H4 (cell line): ENCODE data around the gene CSPG4. TPM values are rescaled to one million over a fixed set of nuclear protein-coding genes. Genes with fewer than 3 reads are reported as not detected.
"Not testable (repeated sequence)": the region's sequence is repeated elsewhere in the genome, so short reads cannot be mapped to it uniquely, and the experiment has no call there.

Experiments
- DNase-seq: peaks from one replicate; pipeline ENCODE4 v3.0.0-alpha.2; 2015; ENCODE audit warnings: low spot score
- total RNA-seq: library from RNA; depleted of rRNA; stranded (reverse); fragments of >200 nt; shearing (Covaris generic); gene quantifications from 2 replicates; pipeline ENCODE4 v1.2.3, GENCODE V29; 2014

The CSPG4 gene
- total RNA-seq, 1 experiment from 2014 or later, result 0.14 TPM

DNA sequence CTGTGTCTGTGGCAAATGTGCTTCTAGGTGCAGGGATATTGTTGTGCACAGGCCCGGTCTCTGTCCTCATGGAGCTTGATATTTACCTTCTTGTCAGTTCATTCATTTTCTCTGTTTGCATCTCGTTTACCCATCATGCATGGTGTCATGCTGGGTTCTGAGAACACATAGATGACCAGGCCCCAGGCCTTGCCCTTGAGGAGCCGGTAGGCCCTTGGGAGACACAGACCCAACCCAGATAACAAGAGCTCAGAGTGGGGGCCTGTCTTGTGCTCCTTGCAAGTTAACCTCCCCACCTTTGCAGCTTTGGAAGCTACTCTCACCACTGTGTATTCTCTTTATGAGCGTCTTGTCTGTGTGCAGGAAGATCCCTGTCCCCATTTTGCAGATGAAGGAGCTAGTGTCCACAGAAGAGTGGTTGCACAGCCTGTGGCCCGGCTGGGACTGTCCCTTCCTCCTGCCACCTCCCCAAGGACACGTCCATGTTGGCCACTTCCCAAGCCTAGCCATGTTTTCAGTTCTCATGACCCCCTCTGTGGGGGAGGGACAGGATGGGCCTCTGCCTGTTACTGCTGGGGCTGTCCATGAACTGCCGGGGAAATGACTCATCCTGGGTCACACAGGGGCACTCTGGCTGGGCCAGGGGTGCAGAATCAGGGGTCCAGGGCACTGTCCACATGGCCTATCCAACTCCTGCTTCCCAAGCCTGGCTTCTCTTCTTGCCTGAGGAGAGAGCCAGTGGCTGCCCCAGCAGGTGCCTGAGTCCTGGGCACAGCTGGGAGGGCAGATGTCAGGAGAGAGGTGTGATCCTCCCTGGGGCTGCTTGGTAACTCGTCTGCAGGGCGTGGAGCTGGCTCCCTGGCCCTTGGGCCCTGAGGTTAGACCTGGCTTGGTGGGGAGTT, 61.5 kb downstream of the CSPG4 start:
- no peak for DNase-seq

DNA sequence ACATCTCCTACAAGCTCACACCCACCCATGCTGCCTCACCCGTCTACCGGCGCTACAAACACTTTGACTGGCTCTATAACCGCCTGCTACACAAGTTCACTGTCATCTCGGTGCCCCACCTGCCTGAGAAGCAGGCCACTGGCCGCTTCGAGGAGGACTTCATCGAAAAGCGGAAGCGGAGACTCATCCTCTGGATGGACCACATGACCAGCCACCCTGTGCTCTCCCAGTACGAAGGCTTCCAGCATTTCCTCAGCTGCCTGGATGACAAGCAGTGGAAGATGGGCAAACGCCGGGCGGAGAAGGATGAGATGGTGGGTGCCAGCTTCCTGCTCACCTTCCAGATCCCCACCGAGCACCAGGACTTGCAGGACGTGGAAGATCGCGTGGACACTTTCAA, 62.8 kb downstream of the CSPG4 start:
- no peak for DNase-seq

DNA sequence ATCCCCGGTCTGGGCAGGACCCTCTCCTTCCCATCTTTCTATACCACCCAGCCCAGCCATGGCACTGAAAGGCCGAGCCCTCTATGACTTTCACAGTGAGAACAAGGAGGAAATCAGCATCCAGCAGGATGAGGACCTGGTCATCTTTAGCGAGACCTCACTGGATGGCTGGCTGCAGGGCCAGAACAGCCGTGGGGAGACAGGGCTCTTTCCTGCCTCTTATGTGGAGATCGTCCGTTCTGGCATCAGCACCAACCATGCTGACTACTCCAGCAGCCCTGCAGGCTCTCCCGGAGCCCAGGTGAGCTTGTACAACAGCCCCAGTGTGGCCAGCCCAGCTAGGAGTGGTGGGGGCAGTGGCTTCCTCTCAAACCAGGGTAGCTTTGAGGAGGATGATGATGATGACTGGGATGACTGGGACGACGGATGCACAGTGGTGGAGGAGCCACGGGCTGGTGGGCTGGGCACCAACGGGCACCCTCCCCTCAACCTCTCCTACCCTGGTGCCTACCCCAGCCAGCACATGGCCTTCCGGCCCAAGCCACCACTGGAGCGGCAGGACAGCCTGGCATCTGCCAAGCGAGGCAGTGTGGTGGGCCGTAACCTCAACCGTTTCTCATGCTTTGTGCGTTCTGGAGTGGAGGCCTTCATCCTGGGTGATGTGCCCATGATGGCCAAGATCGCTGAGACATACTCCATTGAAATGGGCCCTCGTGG, 63.4 kb downstream of the CSPG4 start:
- DNase-seq, result no peak

DNA sequence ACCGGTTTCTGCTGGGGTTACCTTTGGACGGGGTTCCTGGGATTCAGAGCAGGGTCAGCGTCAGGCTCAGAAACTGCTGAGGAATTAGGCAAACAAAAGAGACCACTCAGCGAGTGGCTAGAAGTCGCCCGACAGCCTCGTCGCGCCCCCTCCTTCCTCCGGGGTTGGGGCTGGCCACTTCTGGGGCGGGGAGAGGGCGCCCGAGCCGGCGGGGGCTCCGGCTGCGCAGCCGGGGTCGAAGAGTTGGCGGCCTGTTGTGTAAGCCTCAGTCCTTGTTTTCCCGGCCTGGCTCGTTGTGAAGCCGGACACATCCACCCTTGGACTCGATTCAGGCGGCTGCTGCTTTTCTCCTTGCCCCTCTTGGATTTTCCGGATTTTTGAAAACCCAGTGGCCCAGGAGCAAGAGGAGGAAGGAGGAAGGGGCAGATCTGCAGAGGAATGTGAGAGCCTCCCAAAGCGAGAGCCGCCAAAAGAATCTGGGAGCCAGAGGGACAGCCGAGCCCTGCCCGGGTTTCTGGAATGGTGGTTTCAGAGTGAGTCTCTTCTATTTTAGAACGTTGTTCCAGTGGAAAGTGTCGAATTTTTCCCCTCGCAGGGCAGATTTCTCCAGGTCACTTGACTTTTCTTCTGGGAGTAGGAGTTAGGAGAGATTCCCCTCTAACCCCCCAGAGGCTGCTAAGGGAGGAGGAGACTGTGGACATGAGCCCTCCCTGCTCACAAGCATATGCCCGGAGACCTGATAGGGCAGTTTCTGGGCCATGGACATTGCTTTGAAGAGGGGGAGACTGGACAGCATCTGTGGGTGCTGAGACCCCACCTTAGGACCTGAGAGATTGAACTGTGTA, 64.3 kb downstream of the CSPG4 start:
- DNase-seq, result no peak

DNA sequence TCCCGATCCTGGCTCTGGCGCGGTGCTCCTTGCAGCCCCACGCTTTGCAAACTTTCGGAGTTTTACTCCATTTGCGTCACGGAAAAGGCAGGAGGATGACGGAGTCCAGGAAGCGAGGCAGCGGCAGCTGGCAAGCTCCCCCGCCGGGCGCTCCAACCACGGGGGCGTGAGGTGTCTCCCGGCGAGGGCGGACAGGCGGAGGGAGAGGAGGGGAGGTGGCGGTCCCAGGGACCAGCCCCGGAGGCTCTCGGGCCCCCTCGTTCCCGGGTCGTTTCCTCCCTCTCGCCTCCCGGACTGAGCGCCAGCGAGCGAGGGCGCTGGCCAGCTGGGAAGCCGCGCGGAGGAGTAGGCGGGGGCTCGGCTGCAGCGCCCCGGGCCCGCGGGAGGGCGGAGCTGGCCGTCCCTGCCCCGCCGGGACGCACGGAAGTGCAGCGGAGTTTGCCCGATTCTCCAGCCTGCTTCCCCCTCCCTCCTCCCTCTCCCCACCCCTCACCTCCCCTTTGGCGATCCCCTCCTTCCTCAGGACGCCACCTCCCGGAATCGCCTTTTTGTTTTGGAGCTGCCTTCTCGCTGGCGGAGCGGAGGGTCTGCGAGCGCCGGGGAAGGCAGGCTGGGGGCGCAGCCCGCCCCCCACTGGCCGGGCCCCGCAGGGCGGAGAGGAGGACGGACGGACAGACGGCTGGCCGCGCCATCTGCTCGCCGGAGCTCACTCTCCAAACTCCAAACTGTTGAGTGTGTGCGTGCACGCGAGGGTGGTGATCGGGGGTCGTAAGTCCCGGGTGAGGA, 65.1 kb downstream of the CSPG4 start, which contains the start of gene SNX33:
Gene SNX33, plus strand, starts transcription at position 543 of the 786 bp plus-strand sequence. CDS start 1,191 bp downstream, outside the sequence.
- DNase-seq, result peak; percentile 64

DNA sequence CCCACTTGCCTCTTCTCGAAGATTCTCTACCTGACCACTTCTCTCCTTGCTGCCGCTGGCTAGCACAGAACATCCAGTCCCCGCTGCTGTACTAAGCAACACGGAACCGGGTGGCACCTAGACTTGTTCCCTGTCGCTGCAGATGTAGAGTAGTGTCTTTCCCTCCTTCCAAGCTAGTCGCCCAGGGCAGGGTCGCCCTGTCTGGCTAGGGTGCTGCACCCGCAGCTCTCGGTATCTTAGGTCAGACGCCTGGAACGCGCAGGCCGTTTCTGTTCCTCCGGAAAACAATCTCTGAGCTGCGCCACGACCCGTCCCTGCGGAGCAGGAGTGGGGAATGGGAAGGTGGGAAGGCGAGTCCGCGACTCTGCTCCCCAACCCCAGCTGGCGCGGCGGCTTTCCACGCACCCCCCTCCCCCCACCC, 65.7 kb downstream of the CSPG4 start:
- no peak for DNase-seq

DNA sequence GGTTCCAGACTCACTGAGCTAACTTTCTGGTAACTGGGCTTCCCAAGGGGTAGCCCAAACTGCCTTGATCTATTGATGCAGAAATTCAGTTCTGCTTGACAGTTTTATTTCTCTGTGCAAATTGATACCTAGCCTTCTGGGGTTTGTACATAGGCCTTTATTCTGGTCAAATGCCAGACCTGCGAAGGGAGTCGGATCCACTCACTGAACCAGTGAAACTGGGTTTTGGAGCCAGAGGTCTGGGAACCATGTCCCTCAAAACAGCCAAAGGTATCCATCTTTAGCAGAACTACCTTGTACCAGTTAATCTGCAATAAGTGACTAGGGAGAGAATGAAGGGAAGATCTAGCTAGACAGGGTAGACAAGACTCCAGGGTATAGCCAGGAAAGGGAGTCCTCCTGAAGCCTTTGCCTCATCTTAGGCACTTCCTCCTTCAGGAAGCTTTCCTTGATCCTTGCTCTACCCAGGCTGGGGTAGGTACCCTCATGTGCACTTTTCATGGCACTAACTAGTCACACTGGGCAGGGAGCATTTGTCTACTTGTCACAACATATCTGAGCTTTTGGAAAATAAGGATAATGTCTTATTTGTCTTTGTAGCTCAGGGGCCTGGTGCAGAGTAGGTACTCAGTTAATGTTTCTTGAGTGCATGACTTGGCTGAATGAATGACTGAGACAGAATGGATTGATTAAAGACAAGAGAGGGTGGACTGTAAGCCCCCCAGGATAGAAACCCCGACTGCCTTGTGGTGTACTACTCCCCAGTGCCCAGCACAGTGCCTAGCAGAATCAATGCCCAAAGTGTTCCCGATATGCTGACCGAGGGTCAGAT, 66.3 kb downstream of the CSPG4 start:
- no peak for DNase-seq

DNA sequence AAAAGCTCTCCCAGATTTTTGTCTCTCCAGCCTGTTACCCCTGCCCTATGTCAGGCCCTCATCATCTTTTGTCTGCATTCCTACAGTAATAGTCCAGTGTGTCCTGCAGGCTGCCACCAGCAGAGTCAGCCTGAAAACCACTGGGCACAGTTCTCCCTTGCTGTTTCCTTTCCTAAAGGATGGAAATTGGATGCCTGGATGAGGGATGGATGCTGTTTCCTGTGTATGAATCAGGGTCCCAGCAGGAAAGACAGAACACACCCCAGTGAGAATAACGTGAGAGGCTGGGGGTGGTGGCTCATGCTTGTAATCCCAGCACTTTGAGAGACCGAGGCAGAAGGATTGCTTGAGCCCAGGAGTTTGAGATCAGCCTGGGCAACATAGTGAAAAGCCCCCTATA, 68.3 kb downstream of the CSPG4 start:
- DNase-seq, result no peak

DNA sequence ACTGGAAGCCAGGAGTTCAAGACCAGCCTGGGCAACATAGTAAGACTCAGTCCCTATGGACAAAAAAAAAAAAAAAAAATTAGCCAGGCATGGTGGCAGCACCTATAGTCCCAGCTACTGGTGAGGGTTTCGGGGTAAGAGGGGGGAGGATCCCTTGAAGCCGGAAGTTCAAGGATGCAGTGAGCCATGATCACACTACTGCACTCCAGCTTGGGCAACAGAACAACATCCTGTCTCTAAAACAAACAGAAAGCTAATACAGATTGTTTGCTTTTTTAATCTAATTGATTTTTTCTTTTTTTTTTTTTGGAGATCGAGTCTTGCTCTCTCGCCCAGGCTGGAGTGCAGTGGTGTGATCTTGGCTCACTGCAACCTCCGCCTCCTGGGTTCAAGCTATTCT, 71.0 kb downstream of the CSPG4 start:
- DNase-seq, result no peak

DNA sequence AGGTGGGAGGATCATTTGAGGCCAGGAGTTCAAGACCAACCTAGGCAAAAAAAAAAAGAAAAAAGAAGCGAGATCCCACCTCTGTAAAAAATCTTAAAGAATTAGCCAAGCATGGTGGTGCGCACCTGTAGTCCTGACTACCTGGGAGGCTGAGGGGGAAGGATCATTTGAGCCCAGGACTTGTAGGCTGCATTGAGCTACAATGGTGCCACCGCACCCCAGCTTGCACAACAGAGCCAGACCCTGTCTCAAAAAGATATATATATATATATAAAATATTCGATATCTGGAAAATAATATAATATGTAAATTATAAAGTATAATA, 71.5 kb downstream of the CSPG4 start:
- no peak for DNase-seq

DNA sequence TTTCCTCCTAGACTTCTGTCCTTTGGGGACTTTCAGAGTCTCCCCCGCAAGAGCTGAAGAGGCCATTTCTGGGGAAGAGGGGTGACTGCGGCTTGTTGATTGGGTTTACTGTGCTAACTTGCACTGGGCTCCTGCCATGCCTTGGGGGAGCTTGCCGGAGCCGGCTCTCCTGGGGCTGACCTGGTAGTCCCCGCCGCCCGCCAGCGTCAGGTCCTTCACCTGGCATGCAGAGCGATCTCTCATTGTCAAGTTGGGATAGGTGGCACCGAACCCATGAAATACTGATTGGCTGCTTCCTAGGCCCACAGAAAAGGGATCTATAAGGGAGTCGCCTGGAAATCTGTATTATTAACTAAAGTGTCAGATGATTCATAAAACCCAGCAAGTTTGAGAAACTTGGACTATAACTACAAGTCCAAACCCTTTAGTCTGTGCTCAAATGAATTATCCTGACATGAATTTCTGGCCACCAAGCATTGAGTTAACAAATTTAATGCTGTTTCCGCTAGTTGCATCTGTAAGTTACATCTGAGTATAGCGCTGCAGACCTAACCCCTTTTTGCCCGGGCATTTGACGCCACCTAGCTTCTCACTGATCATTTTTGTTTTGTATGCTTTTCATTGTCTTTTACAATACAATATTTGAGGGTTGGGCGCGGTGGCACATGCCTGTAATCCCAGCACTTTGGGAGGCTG, 72.0 kb downstream of the CSPG4 start:
- DNase-seq, result no peak

DNA sequence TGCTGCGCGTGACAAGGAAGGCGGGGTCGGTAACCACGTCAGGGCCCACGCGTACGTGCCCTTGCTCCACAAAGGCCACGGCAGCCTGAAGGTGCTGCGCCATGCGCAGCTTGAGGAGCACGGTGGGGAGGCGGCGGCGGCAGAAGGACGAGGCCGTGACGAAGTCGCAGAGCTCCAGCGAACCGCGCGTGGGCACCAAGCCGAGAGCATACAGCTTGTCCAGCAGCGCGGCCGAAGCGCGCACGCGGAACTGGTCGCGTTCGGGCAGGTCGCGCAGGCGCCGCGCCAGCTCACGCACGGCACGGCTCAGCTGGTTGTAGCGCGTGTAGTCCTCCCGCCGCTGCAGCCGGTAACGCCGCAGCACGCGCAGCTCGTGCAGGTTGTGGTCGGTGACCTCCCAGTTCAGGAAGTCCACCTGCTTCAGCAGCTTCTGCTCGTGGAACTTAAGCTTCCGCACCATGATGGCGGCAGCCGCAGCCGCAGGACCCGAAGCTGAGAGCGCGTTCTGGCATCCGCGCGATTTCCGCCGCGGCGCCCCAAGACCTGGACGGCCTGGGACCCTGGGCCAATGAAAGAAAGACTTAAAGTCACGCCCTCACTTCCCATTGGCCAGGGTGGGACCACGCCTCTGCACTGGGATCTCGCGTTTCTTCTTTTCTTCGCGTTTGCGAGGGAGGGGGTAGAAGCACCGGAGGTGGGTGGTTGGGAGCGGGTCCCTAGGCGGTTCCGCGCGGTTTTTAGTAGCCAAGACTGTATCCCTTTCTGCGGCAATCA, 72.8 kb downstream of the CSPG4 start, which contains the start of gene IMP3:
Gene IMP3, minus strand, starts transcription at position 516 of the 774 bp plus-strand sequence. Its CDS starts 56 bp downstream, at position 460.
- DNase-seq, result peak; percentile 97

DNA sequence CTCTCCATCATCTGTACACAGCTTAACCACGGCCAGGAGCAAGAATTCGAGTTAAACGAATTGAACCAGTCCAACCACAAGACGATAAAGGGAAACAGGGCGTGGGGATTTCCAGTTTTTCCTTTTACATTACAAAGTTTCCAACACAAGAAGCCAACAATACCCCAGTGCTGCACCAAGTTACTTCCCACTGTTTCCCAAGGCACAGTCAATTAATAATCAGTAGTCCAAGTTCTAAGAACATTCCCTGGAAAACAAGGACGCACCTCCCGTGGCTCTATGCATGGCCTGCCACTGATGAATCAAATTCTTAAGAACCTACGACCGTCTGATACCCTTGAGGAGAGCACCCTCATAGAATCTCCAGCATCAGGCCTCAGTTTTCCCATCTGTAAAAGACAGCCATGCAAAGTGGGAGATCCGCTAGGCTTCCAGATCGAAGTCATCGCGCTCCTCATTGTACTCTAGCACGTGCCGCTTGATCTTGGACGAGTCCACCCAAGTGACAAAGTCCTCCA, 73.4 kb downstream of the CSPG4 start:
- no peak for DNase-seq

DNA sequence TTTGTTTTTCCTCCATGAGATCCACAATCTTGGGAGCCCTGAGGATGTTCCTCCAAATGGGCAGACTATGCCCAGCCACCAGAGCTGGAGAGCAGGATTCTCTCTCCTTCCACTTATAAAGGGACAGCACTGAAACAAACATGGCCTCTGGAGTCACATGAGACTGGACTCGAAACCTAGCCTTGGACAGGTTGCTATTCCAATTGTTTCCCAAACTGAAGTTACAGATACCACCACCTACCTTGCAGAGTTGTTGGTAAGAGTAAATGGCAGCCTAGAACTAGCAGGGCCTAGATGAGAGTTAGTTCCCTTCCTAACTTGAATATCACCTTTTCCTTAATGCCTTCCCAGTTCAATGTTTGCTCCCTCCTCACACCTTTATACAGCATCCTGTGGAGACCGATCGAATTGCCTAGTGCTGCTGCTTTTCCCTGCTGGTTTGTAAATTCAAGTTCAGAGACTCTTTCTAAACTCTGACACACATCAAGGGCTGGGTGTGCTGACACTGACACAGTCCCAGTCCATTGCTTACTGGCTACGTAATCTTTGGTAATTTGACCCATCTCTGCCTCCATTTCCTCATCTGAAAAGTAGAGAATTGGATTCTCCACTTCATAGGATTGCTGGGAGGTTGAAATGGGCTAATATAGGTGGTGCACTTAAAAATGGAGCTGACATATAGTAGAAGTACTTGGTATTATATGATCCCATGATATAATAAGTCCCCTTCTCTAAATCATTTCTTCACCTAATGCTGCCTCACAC, 75.2 kb downstream of the CSPG4 start:
- no peak for DNase-seq

DNA sequence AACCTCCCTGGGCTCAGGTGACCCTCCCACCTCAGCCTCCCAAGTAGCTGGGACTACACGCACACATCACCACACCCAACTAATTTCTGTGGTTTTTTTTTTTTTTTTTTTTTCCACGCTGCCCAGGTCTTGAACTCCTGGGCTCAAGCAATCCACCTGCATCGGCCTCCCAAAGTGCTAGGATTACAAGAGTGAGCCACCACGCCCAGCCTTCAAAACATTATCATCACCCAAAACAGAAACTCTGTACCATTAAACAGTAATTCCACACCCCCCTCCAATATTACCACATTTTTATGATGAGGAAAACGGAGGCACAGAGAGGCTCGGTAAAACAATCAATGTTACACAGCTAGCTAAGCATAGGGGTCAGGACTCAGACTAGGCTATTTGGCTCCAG, 76.6 kb downstream of the CSPG4 start:
- DNase-seq, result no peak

DNA sequence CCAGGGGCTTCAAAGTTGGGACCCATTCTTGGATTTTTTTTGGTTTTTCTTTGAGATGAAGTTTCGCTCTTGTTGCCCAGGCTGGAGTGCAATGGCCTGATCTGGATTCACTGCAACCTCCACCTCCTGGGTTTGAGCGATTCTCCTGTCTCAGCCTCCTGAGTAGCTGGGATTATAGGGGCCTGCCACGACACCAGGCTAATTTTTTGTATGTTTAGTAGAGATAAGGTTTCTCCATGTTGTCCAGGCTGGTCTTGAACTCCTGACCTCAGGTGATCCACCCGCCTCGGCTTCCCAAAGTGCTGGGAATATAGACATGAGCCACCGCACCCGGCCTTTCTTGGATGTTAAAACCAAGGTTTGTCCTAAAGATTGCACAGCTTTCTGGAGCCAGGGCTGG, 78.7 kb downstream of the CSPG4 start:
- not testable (repeated sequence) for DNase-seq

DNA sequence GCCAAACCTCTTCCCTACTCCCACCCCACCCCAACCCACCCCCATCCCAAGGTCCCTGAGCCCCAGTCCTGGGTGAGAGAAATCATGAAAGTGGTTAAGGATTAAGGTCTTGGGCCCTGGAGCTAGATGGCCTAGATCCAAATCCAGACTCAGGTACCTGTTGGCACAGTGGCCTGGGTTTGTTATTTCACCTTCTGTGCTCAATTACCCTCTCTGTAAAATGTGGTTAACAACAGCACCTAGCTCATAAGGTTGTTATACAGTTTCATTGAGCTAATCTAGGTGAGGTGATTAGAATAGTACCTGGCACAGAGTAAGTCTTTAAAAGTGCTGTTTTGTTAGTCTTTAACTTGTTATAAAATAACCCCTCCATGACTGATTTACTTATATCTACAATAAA, 80.7 kb downstream of the CSPG4 start:
- DNase-seq, result no peak
